Measurements from ENCODE around the gene TGFA. TPM values are rescaled to one million over a fixed set of nuclear protein-coding genes. Genes with fewer than 3 reads are reported as not detected.
A peak's percentile ranks its signal among the peaks of the same experiment; 100 is the strongest.

Gene TGFA
- total RNA-seq, 2 experiments from 2014 or later = 0.25 to 0.38 TPM

GRCh38 chr2:70456585-70457495 is 96.8 kb downstream of the TGFA start:
- ChIA-PET CTCF (no interaction called here), POLR2A (no interaction called here)
- TF ChIP-seq CTCF (IDR thresholded peaks at IDR 0.05) = no peak
- H3K27ac Mint-ChIP-seq = no peak overlapping the region
- H3K27me3 Mint-ChIP-seq = no peaks in the 10 kb centered on the region
- intact Hi-C loops (cut with micrococcal nuclease) = no loop called here
- no peaks in the 10 kb centered on the region for H3K36me3 Mint-ChIP-seq (ENCODE audit: low read depth)
- H3K9me3 Mint-ChIP-seq = no peaks in the 10 kb centered on the region
- no peak overlapping the region for H3K4me3 Mint-ChIP-seq
- peaks cover 11% of the 10 kb centered on the region for H3K4me1 Mint-ChIP-seq (ENCODE audit: low read depth)
- DNase-seq = no peak
- ATAC-seq = peak; percentile 45

- H3K4me3 Mint-ChIP-seq = no peak overlapping the region
- intact Hi-C loops (cut with micrococcal nuclease) = no loop called here
- no peaks in the 10 kb centered on the region for H3K9me3 Mint-ChIP-seq
- no peaks in the 10 kb centered on the region for H3K27me3 Mint-ChIP-seq
- ATAC-seq = no peak
- CTCF ChIA-PET = interaction anchor here (0.7 to 0.8 kb wide), 2 partner anchors 15 kb away, joined by 3 read pairs; no protein-coding TSS in a partner anchor
- no peaks in the 10 kb centered on the region for H3K36me3 Mint-ChIP-seq (ENCODE audit: low read depth)
- POLR2A ChIA-PET = no interaction called here
- H3K4me1 Mint-ChIP-seq (ENCODE audit: low read depth) = peaks cover 11% of the 10 kb centered on the region
- no peak for TF ChIP-seq CTCF (IDR thresholded peaks at IDR 0.05)
- no peak for DNase-seq
- no peak overlapping the region for H3K27ac Mint-ChIP-seq
Observed at GRCh38 chr2:70454936-70455544, 98.6 kb downstream of the TGFA start.

GRCh38 chr2:70450641-70451250 is 102.9 kb downstream of the TGFA start:
- no peak overlapping the region for H3K4me3 Mint-ChIP-seq
- H3K9me3 Mint-ChIP-seq = no peaks in the 10 kb centered on the region
- ATAC-seq = no peak
- intact Hi-C loops (cut with micrococcal nuclease) = no loop called here
- no peaks in the 10 kb centered on the region for H3K4me1 Mint-ChIP-seq (ENCODE audit: low read depth)
- CTCF ChIA-PET = interaction anchor here (0.7 to 0.8 kb wide), 2 partner anchors 47 to 166 kb away, joined by 3 read pairs; no protein-coding TSS in a partner anchor
- DNase-seq = no peak
- no peaks in the 10 kb centered on the region for H3K36me3 Mint-ChIP-seq (ENCODE audit: low read depth)
- POLR2A ChIA-PET = interaction anchor here (1.1 kb wide), 1 partner anchor 12 kb away, joined by 3 read pairs; no protein-coding TSS in a partner anchor
- TF ChIP-seq CTCF (IDR thresholded peaks at IDR 0.05) = no peak
- no peak overlapping the region for H3K27ac Mint-ChIP-seq
- no peaks in the 10 kb centered on the region for H3K27me3 Mint-ChIP-seq

GRCh38 chr2:70448041-70448440 is 105.6 kb downstream of the TGFA start:
- CTCF ChIA-PET = interaction anchor here (1.1 kb wide), 1 partner anchor 171 kb away, joined by 3 read pairs; no protein-coding TSS in a partner anchor
- H3K27ac Mint-ChIP-seq = no peak overlapping the region
- H3K9me3 Mint-ChIP-seq = no peaks in the 10 kb centered on the region
- no peaks in the 10 kb centered on the region for H3K36me3 Mint-ChIP-seq (ENCODE audit: low read depth)
- H3K27me3 Mint-ChIP-seq = no peaks in the 10 kb centered on the region
- H3K4me3 Mint-ChIP-seq = no peak overlapping the region
- DNase-seq (no peak), ATAC-seq (no peak)
- POLR2A ChIA-PET = no interaction called here
- TF ChIP-seq CTCF (IDR thresholded peaks at IDR 0.05) = no peak
- H3K4me1 Mint-ChIP-seq (ENCODE audit: low read depth) = no peaks in the 10 kb centered on the region
- intact Hi-C loops (cut with micrococcal nuclease) = no loop called here
